Mesenchymal stem cell (in vitro differentiated cells and primary cell): ENCODE results near the gene FAM135A.

Experiments
- DNase-seq: peaks from one replicate; pipeline ENCODE4 v3.0.0-alpha.2; 2013
- H2AFZ ChIP-seq: one replicate; pipeline ENCODE4 v1.6.1; 2013; ENCODE audit warnings: low read depth, mild to moderate bottlenecking, control low read depth, inconsistent platforms, low read length, moderate library complexity
- H2AK5ac ChIP-seq: 2 replicates; pipeline ENCODE4 v1.6.1; 2013; ENCODE audit warnings: low read length, moderate library complexity, mild to moderate bottlenecking, inconsistent platforms; ENCODE audit not compliant: severe bottlenecking
- H2BK120ac ChIP-seq: one replicate; pipeline ENCODE4 v1.6.1; 2013; ENCODE audit warnings: low read depth, mild to moderate bottlenecking, inconsistent platforms, low read length, moderate library complexity
- H2BK12ac ChIP-seq, 2 experiments: one replicate each; pipeline ENCODE4 v1.6.1; 2013; ENCODE audit warnings: inconsistent platforms in 2 of 2, low read length in 2 of 2, mild to moderate bottlenecking in 2 of 2, moderate library complexity in 2 of 2, control low read depth in 1 of 2
- H2BK15ac ChIP-seq: one replicate; pipeline ENCODE4 v1.6.1; 2013; ENCODE audit warnings: mild to moderate bottlenecking, low read depth, inconsistent platforms; ENCODE audit not compliant: poor library complexity, severe bottlenecking
- H2BK5ac ChIP-seq: 2 replicates; pipeline ENCODE4 v1.6.1; 2013; ENCODE audit warnings: low read depth, mild to moderate bottlenecking, low read length, control low read depth, inconsistent platforms; ENCODE audit not compliant: poor library complexity, severe bottlenecking
- H3K14ac ChIP-seq, 2 experiments: one replicate each; pipeline ENCODE4 v1.6.1; 2013; ENCODE audit warnings: inconsistent platforms in 2 of 2, low read length in 2 of 2, control low read depth in 1 of 2, mild to moderate bottlenecking in 1 of 2, moderate library complexity in 1 of 2
- H3K18ac ChIP-seq, 2 experiments: one replicate each; pipeline ENCODE4 v1.6.1; 2013; ENCODE audit warnings: inconsistent platforms in 2 of 2, low read length in 2 of 2, control low read depth in 1 of 2, low read depth in 1 of 2, mild to moderate bottlenecking in 1 of 2
- H3K23ac ChIP-seq, 2 experiments: one replicate each; pipeline ENCODE4 v1.6.1; 2013; ENCODE audit warnings: inconsistent platforms in 2 of 2, low read length in 2 of 2, mild to moderate bottlenecking in 2 of 2, moderate library complexity in 2 of 2, control low read depth in 1 of 2
- H3K27ac ChIP-seq: 2 replicates; pipeline ENCODE4 v1.5.1; 2013; ENCODE audit warnings: mild to moderate bottlenecking, moderate library complexity, low read length, control low read depth, inconsistent platforms; ENCODE audit not compliant: poor library complexity, severe bottlenecking
- H3K27me3 ChIP-seq, 2 experiments: 2 replicates each; pipeline versions ENCODE4 v1.6.1 to v1.7.0; 2013; ENCODE audit warnings: low read length in 2 of 2, mild to moderate bottlenecking in 2 of 2, moderate library complexity in 2 of 2, control low read depth in 1 of 2, inconsistent platforms in 1 of 2; ENCODE audit not compliant: control insufficient read depth in 1 of 2, insufficient read depth in 1 of 2
- H3K36me3 ChIP-seq, 2 experiments: 2 replicates each; pipeline versions ENCODE4 v1.6.1 to v1.7.0; 2013; ENCODE audit warnings: low read length in 2 of 2, control low read depth in 1 of 2, inconsistent platforms in 1 of 2, low read depth in 1 of 2, mild to moderate bottlenecking in 1 of 2; ENCODE audit not compliant: insufficient read depth in 2 of 2, control insufficient read depth in 1 of 2
- H3K4ac ChIP-seq, 2 experiments: one replicate each; pipeline ENCODE4 v1.6.1; 2013; ENCODE audit warnings: inconsistent platforms in 2 of 2, low read length in 2 of 2, mild to moderate bottlenecking in 2 of 2, moderate library complexity in 2 of 2, control low read depth in 1 of 2, low read depth in 1 of 2
- H3K4me1 ChIP-seq: 2 replicates; pipeline ENCODE4 v1.6.1; 2013; ENCODE audit warnings: low read depth, low read length, control low read depth; ENCODE audit not compliant: control insufficient read depth, insufficient read depth
- H3K4me2 ChIP-seq: 2 replicates; pipeline ENCODE4 v1.6.1; 2013; ENCODE audit warnings: low read length, mild to moderate bottlenecking, inconsistent platforms; ENCODE audit not compliant: poor library complexity, severe bottlenecking
- H3K4me3 ChIP-seq, 2 experiments: 2 replicates each; pipeline versions ENCODE4 v1.5.1 to v1.7.0; 2013; ENCODE audit warnings: low read length in 2 of 2, mild to moderate bottlenecking in 2 of 2, control low read depth in 1 of 2, low read depth in 1 of 2; ENCODE audit not compliant: insufficient read depth in 1 of 2
- H3K79me1 ChIP-seq: replicated peaks from 2 replicates; pipeline ENCODE4 v1.6.1; 2013; ENCODE audit warnings: mild to moderate bottlenecking, control low read depth, low read length, inconsistent platforms; ENCODE audit not compliant: poor library complexity, severe bottlenecking
- H3K9ac ChIP-seq: 2 replicates; pipeline ENCODE4 v1.7.0; 2013; ENCODE audit warnings: mild to moderate bottlenecking, low read length, moderate library complexity
- H3K9me3 ChIP-seq: 2 replicates; pipeline ENCODE4 v1.7.0; 2013; ENCODE audit warnings: mild to moderate bottlenecking, low read length; ENCODE audit not compliant: control insufficient read depth
- H4K8ac ChIP-seq: one replicate; pipeline ENCODE4 v1.6.1; 2013; ENCODE audit warnings: inconsistent platforms, mild to moderate bottlenecking, low read length, moderate library complexity
- H4K91ac ChIP-seq: one replicate; pipeline ENCODE4 v1.6.1; 2013; ENCODE audit warnings: mild to moderate bottlenecking, low read length, inconsistent platforms
- WGBS: methylation state at CpG from one replicate; pipeline ENCODE4 v1.1.7; 2013; ENCODE audit warnings: mixed read lengths; 5-methylcytosine and 5-hydroxymethylcytosine counted together

Gene FAM135A

DNA sequence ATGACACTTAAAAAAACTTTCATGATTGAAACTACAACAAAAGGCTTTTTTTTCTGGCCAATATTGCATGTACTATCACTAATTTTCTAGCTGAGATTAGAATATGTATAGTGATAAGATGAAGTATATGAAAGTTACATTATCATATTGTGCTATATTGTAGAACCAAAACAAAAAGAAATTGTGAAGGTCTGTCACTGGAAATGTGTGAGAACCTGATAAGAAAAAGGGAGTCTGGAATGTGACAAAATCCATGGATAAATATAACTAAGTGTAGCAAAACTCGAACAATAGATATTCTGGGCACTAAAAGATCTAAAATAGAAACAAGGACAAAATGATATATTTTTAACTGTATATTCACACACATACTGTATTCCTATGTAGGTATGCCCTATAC lies 36.7 kb upstream of the FAM135A start:
- H3K79me1 ChIP-seq = no peaks in the 10 kb centered on the region
- no peak overlapping the region for H2BK120ac ChIP-seq
- no peak overlapping the region for H3K14ac ChIP-seq
- H4K91ac ChIP-seq = no peak overlapping the region
- no CpG with 5 or more reads among the region's 1 CpG for WGBS
- H2BK15ac ChIP-seq = no peak overlapping the region
- no peak overlapping the region for H2BK5ac ChIP-seq
- H3K4me3 ChIP-seq = no peak overlapping the region
- H3K4ac ChIP-seq = no peak overlapping the region
- no peak overlapping the region for H2AFZ ChIP-seq
- no peak overlapping the region for H3K23ac ChIP-seq
- no peak for DNase-seq
- H3K36me3 ChIP-seq = no peaks in the 10 kb centered on the region
- no peak overlapping the region for H3K27ac ChIP-seq
- H3K4me1 ChIP-seq = peaks cover 5% of the 10 kb centered on the region
- no peak overlapping the region for H2BK12ac ChIP-seq
- H4K8ac ChIP-seq = no peak overlapping the region
- H3K4me2 ChIP-seq = no peak overlapping the region
- H3K18ac ChIP-seq = no peak overlapping the region
- no peaks in the 10 kb centered on the region for H3K9me3 ChIP-seq
- H3K27me3 ChIP-seq = no peaks in the 10 kb centered on the region
- H3K9ac ChIP-seq = no peak overlapping the region
- no peak overlapping the region for H2AK5ac ChIP-seq

GRCh38 chr6:70377372-70377771 lies 35.9 kb upstream of the FAM135A start:
- H3K4me1 ChIP-seq = peaks cover 5% of the 10 kb centered on the region
- H3K4ac ChIP-seq = no peak overlapping the region
- no peaks in the 10 kb centered on the region for H3K9me3 ChIP-seq
- no peak overlapping the region for H2AFZ ChIP-seq
- no peak overlapping the region for H2AK5ac ChIP-seq
- no peak overlapping the region for H4K8ac ChIP-seq
- DNase-seq = no peak
- no peaks in the 10 kb centered on the region for H3K79me1 ChIP-seq
- H3K27ac ChIP-seq = no peak overlapping the region
- no peak overlapping the region for H3K4me2 ChIP-seq
- no CpG with 5 or more reads among the region's 3 CpGs for WGBS
- no peak overlapping the region for H3K18ac ChIP-seq
- H3K27me3 ChIP-seq = no peaks in the 10 kb centered on the region
- H2BK5ac ChIP-seq = no peak overlapping the region
- no peak overlapping the region for H3K9ac ChIP-seq
- H3K14ac ChIP-seq = no peak overlapping the region
- no peaks in the 10 kb centered on the region for H3K36me3 ChIP-seq
- H3K4me3 ChIP-seq = no peak overlapping the region
- H3K23ac ChIP-seq = no peak overlapping the region
- H2BK120ac ChIP-seq = no peak overlapping the region
- H2BK12ac ChIP-seq = no peak overlapping the region
- H2BK15ac ChIP-seq = no peak overlapping the region
- no peak overlapping the region for H4K91ac ChIP-seq

DNA sequence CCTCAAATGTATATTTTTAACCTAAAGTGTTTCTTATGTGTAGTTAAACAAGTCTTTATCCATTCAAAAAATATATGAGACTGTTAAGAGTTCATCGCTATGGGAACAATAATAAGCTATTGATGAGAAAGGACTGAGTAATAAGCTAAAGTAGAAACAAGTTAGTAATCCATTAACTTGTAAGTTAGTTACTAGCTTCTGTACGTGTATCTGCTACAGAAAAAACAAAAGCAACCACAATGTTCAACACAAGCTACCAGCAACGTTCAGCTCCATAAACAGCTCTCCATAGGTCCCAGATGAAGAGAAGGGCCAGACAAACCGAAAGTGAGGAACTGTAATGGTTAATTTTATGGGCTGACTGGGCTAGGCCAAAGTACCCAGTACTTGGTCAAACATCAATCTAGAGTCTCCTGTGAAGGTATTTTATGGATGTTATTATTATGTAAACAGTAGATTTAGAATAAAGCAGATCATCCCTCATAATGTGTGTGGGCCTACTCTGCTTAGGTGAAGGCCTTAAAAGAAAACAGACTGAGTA lies 33.8 kb upstream of the FAM135A start:
- H3K27ac ChIP-seq = peak overlapping the region; percentile 23
- H4K8ac ChIP-seq = no peak overlapping the region
- no peak overlapping the region for H3K14ac ChIP-seq
- no peak overlapping the region for H3K9ac ChIP-seq
- 92% methylated on average over 2 of the region's 4 CpGs for WGBS
- H3K9me3 ChIP-seq = no peaks in the 10 kb centered on the region
- no peak overlapping the region for H3K4ac ChIP-seq
- H3K4me1 ChIP-seq = peaks cover 5% of the 10 kb centered on the region
- no peak overlapping the region for H2BK5ac ChIP-seq
- no peak overlapping the region for H3K4me3 ChIP-seq
- H3K36me3 ChIP-seq = no peaks in the 10 kb centered on the region
- no peak overlapping the region for H2BK15ac ChIP-seq
- H4K91ac ChIP-seq = no peak overlapping the region
- no peak overlapping the region for H2AK5ac ChIP-seq
- no peak overlapping the region for H2BK12ac ChIP-seq
- no peak overlapping the region for H3K18ac ChIP-seq
- no peak for DNase-seq
- H3K27me3 ChIP-seq = no peaks in the 10 kb centered on the region
- H2AFZ ChIP-seq = no peak overlapping the region
- no peak overlapping the region for H2BK120ac ChIP-seq
- no peak overlapping the region for H3K4me2 ChIP-seq
- H3K79me1 ChIP-seq = no peaks in the 10 kb centered on the region
- no peak overlapping the region for H3K23ac ChIP-seq

- Histone ChIP-seq H3K23ac (no peak overlapping the region), H3K79me1 (no peaks in the 10 kb centered on the region), H2BK15ac (no peak overlapping the region), H4K91ac (no peak overlapping the region), H3K36me3 (no peaks in the 10 kb centered on the region), H3K14ac (no peak overlapping the region), H3K4ac (no peak overlapping the region), H3K27me3 (no peaks in the 10 kb centered on the region), H3K27ac (no peak overlapping the region), H3K9me3 (no peaks in the 10 kb centered on the region), H3K4me3 (no peak overlapping the region), H2AFZ (no peak overlapping the region), H2BK12ac (no peak overlapping the region), H3K18ac (no peak overlapping the region), H4K8ac (no peak overlapping the region), H2BK120ac (no peak overlapping the region), H2BK5ac (no peak overlapping the region), H3K4me1 (peaks cover 5% of the 10 kb centered on the region), H2AK5ac (no peak overlapping the region), H3K4me2 (no peak overlapping the region), H3K9ac (no peak overlapping the region)
- WGBS = 92% methylated on average over 4 of the region's 5 CpGs
- DNase-seq = no peak
Measured at GRCh38 chr6:70380252-70380651, 33.1 kb upstream of the FAM135A start.
